HepG2 (cell line): ENCODE measurements around the gene PPP1R15A. TPM values are rescaled to one million over a fixed set of nuclear protein-coding genes. Genes with fewer than 3 reads are reported as not detected.

ENCODE experiments used
- ATF1 ChIP-seq: IDR thresholded peaks from 2 replicates; pipeline ENCODE4 v1.6.1; 2016; ENCODE audit warnings: mild to moderate bottlenecking, control low read depth
- ATM ChIP-seq: fragments of 450-650 bp; IDR thresholded peaks from 2 replicates; pipeline ENCODE4 v1.7.1; 2017; ENCODE audit warnings: mild to moderate bottlenecking, borderline replicate concordance
- FOXK2 ChIP-seq: fragments of 450-650 bp; IDR thresholded peaks from 2 replicates; pipeline ENCODE4 v1.6.1; 2016
- KLF11 ChIP-seq: IDR thresholded peaks from 2 replicates; pipeline ENCODE4 v1.6.1; 2016; ENCODE audit warnings: missing compliant biosample characterization
- MAFG ChIP-seq: sonication (generic); formaldehyde crosslinking; IDR thresholded peaks from 2 replicates; pipeline ENCODE4 v1.5.1; 2020; ENCODE audit warnings: mild to moderate bottlenecking, missing genetic modification reagents
- NCOR1 ChIP-seq: fragments of 200-600 bp; sonication (generic); IDR thresholded peaks from 2 replicates; pipeline ENCODE4 v1.7.0; 2017; ENCODE audit warnings: antibody characterized with exemption, low read length, borderline replicate concordance
- NFE2L1 ChIP-seq: sonication (generic); formaldehyde crosslinking; IDR thresholded peaks from 2 replicates; pipeline ENCODE4 v1.4.0; 2020; ENCODE audit warnings: missing genetic modification reagents, mild to moderate bottlenecking, borderline replicate concordance
- PHF8 ChIP-seq: sonication (generic); formaldehyde crosslinking; IDR thresholded peaks from 2 replicates; pipeline ENCODE4 v1.5.0; 2020; ENCODE audit warnings: missing genetic modification reagents
- RFX1 ChIP-seq: fragments of 450-650 bp; IDR thresholded peaks from 2 replicates; pipeline ENCODE4 v1.6.1; 2017
- TBL1XR1 ChIP-seq: fragments of 150-350 bp; IDR thresholded peaks from 2 replicates; pipeline ENCODE4 v1.6.1; 2014; ENCODE audit warnings: borderline replicate concordance, low read length; ENCODE audit not compliant: partially characterized antibody
- ZFP62 ChIP-seq: sonication (generic); formaldehyde crosslinking; IDR thresholded peaks from 2 replicates; pipeline ENCODE4 v1.4.0; 2020; ENCODE audit warnings: missing genetic modification reagents
- ZKSCAN5 ChIP-seq: sonication (generic); formaldehyde crosslinking; IDR thresholded peaks from 2 replicates; pipeline ENCODE4 v1.5.1; 2020; ENCODE audit warnings: mild to moderate bottlenecking, missing genetic modification reagents
- ZNF101 ChIP-seq: sonication (generic); formaldehyde crosslinking; IDR thresholded peaks from 2 replicates; pipeline ENCODE4 v1.4.0; 2020; ENCODE audit warnings: mild to moderate bottlenecking, low read depth, missing genetic modification reagents, borderline replicate concordance
- ZNF230 ChIP-seq: sonication (generic); formaldehyde crosslinking; IDR thresholded peaks from 2 replicates; pipeline ENCODE4 v1.4.0; 2020; ENCODE audit warnings: mild to moderate bottlenecking, missing genetic modification reagents
- ZNF329 ChIP-seq: sonication (generic); formaldehyde crosslinking; IDR thresholded peaks from 2 replicates; pipeline ENCODE4 v1.9.0; 2021; ENCODE audit warnings: low read depth, mild to moderate bottlenecking, missing genetic modification reagents
- ZNF446 ChIP-seq: sonication (generic); formaldehyde crosslinking; IDR thresholded peaks from 2 replicates; pipeline ENCODE4 v1.5.0; 2020; ENCODE audit warnings: mild to moderate bottlenecking, missing genetic modification reagents
- ZNF616 ChIP-seq: sonication (generic); formaldehyde crosslinking; IDR thresholded peaks from 2 replicates; pipeline ENCODE4 v1.5.0; 2020; ENCODE audit warnings: low read depth, mild to moderate bottlenecking, missing genetic modification reagents
- ZNF724P ChIP-seq: sonication (generic); formaldehyde crosslinking; IDR thresholded peaks from 2 replicates; pipeline ENCODE4 v1.8.0; 2022; ENCODE audit warnings: missing genetic modification reagents, borderline replicate concordance
- ZNF788 ChIP-seq: sonication (generic); formaldehyde crosslinking; IDR thresholded peaks from 2 replicates; pipeline ENCODE4 v1.5.0; 2020; ENCODE audit warnings: mild to moderate bottlenecking, missing genetic modification reagents, borderline replicate concordance
- ZNF839 ChIP-seq: sonication (generic); formaldehyde crosslinking; IDR thresholded peaks from 2 replicates; pipeline ENCODE4 v1.4.0; 2020; ENCODE audit warnings: missing genetic modification reagents, mild to moderate bottlenecking, borderline replicate concordance
- polyA plus RNA-seq, 8 experiments: library from polyadenylated mRNA; depleted of rRNA in 3 of 8; stranded (reverse) in 7 of 8; unstranded in 1 of 8; fragments of >200 nt; fragmentation: Illumina TruSeq in 4 of 8; extraction: Trizol in 4 of 8; gene quantifications; 2 replicates each; pipeline versions ENCODE4 v1.2.1 to v1.2.3, GENCODE V29; 2011 to 2016; ENCODE audit warnings: low read depth in 4 of 8, missing spikeins in 1 of 8, mixed read lengths in 1 of 8; ENCODE audit not compliant: insufficient read depth in 1 of 8
- total RNA-seq, 5 experiments: library from RNA; depleted of rRNA; stranded (reverse); fragments of >200 nt; fragmentation: Illumina TruSeq; extraction: Trizol; gene quantifications; 2 replicates each; pipeline ENCODE4 v1.2.3, GENCODE V29; 2016; ENCODE audit warnings: low read depth in 1 of 5
- TF ChIP-seq, protein P1 (sequence below): sonication (generic); formaldehyde crosslinking; conservative IDR thresholded peaks from 2 replicates; pipeline ENCODE4 v1.8.0; 2022; ENCODE audit warnings: missing genetic modification reagents
- TF ChIP-seq, protein P2 (sequence below): IDR thresholded peaks from 2 replicates; pipeline ENCODE4 v1.6.1; 2016; ENCODE audit warnings: missing compliant biosample characterization, missing genetic modification reagents, borderline replicate concordance
- TF ChIP-seq, protein P3 (sequence below): sonication (generic); formaldehyde crosslinking; IDR thresholded peaks from 2 replicates; pipeline ENCODE4 v1.8.0; 2022; ENCODE audit warnings: mild to moderate bottlenecking, missing genetic modification reagents, borderline replicate concordance
- TF ChIP-seq, protein P4 (sequence below): fragments of 450-650 bp; IDR thresholded peaks from 2 replicates; pipeline ENCODE4 v1.6.1; 2017; ENCODE audit warnings: mild to moderate bottlenecking
- TF ChIP-seq, protein P5 (sequence below): IDR thresholded peaks from 2 replicates; pipeline ENCODE4 v1.6.1; 2016; ENCODE audit warnings: control low read depth

The PPP1R15A gene
- total and polyA plus RNA-seq, 2 of the 13 experiments (the other 11 are each of a cell fraction or from before 2014, with no cell fraction given) = 15.6 to 18.5 TPM

GRCh38 chr19:48907671-48908070 lies 35.5 kb downstream of the PPP1R15A start (continued):
- TF ChIP-seq ZKSCAN5 (peak; percentile 76; the same call in 1 of the 2 replicates), ATF1 (no peak), MAFG (CRISPR knock-in tag) (peak; percentile 83), ZNF230 (CRISPR knock-in tag) (no peak), ZNF839 (CRISPR knock-in tag) (no peak), TBL1XR1 (no peak), RFX1 (no peak), ZNF446 (no peak), NFE2L1 (CRISPR knock-in tag) (no peak), PHF8 (CRISPR knock-in tag) (peak; percentile 38), FOXK2 (no peak), ZNF616 (CRISPR knock-in tag) (no peak), ZNF724P (no peak), ZNF329 (CRISPR knock-in tag) (no peak), ZFP62 (no peak), NCOR1 (peak; percentile 75), ATM (no peak), ZNF788 (CRISPR knock-in tag) (peak; percentile 76; the same call in 1 of the 2 replicates), KLF11 (CRISPR knock-in tag) (no peak), ZNF101 (CRISPR knock-in tag) (no peak)
- TF ChIP-seq, protein P1, sequence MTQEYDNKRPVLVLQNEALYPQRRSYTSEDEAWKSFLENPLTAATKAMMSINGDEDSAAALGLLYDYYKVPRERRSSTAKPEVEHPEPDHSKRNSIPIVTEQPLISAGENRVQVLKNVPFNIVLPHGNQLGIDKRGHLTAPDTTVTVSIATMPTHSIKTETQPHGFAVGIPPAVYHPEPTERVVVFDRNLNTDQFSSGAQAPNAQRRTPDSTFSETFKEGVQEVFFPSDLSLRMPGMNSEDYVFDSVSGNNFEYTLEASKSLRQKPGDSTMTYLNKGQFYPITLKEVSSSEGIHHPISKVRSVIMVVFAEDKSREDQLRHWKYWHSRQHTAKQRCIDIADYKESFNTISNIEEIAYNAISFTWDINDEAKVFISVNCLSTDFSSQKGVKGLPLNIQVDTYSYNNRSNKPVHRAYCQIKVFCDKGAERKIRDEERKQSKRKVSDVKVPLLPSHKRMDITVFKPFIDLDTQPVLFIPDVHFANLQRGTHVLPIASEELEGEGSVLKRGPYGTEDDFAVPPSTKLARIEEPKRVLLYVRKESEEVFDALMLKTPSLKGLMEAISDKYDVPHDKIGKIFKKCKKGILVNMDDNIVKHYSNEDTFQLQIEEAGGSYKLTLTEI (CRISPR knock-in tag) = no peak
- TF ChIP-seq, protein P2, sequence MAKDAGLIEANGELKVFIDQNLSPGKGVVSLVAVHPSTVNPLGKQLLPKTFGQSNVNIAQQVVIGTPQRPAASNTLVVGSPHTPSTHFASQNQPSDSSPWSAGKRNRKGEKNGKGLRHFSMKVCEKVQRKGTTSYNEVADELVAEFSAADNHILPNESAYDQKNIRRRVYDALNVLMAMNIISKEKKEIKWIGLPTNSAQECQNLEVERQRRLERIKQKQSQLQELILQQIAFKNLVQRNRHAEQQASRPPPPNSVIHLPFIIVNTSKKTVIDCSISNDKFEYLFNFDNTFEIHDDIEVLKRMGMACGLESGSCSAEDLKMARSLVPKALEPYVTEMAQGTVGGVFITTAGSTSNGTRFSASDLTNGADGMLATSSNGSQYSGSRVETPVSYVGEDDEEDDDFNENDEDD (CRISPR knock-in tag) = no peak
- TF ChIP-seq, protein P3, sequence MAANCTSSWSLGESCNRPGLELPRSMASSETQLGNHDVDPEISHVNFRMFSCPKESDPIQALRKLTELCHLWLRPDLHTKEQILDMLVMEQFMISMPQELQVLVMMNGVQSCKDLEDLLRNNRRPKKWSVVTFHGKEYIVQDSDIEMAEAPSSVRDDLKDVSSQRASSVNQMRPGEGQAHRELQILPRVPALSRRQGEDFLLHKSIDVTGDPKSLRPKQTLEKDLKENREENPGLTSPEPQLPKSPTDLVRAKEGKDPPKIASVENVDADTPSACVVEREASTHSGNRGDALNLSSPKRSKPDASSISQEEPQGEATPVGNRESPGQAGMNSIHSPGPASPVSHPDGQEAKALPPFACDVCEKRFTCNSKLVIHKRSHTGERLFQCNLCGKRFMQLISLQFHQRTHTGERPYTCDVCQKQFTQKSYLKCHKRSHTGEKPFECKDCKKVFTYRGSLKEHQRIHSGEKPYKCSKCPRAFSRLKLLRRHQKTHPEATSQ (CRISPR knock-in tag) = no peak
- TF ChIP-seq, protein P4, sequence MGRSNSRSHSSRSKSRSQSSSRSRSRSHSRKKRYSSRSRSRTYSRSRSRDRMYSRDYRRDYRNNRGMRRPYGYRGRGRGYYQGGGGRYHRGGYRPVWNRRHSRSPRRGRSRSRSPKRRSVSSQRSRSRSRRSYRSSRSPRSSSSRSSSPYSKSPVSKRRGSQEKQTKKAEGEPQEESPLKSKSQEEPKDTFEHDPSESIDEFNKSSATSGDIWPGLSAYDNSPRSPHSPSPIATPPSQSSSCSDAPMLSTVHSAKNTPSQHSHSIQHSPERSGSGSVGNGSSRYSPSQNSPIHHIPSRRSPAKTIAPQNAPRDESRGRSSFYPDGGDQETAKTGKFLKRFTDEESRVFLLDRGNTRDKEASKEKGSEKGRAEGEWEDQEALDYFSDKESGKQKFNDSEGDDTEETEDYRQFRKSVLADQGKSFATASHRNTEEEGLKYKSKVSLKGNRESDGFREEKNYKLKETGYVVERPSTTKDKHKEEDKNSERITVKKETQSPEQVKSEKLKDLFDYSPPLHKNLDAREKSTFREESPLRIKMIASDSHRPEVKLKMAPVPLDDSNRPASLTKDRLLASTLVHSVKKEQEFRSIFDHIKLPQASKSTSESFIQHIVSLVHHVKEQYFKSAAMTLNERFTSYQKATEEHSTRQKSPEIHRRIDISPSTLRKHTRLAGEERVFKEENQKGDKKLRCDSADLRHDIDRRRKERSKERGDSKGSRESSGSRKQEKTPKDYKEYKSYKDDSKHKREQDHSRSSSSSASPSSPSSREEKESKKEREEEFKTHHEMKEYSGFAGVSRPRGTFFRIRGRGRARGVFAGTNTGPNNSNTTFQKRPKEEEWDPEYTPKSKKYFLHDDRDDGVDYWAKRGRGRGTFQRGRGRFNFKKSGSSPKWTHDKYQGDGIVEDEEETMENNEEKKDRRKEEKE = no peak
- TF ChIP-seq, protein P5, sequence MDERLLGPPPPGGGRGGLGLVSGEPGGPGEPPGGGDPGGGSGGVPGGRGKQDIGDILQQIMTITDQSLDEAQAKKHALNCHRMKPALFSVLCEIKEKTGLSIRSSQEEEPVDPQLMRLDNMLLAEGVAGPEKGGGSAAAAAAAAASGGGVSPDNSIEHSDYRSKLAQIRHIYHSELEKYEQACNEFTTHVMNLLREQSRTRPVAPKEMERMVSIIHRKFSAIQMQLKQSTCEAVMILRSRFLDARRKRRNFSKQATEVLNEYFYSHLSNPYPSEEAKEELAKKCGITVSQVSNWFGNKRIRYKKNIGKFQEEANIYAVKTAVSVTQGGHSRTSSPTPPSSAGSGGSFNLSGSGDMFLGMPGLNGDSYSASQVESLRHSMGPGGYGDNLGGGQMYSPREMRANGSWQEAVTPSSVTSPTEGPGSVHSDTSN (CRISPR knock-in tag) = no peak
